Epithelial cell of proximal tubule (primary cell): ENCODE data around the gene TTBK2. TPM values are rescaled to one million over a fixed set of nuclear protein-coding genes. Genes with fewer than 3 reads are reported as not detected.

ENCODE experiments used
- DNase-seq: peaks from one replicate; pipeline ENCODE4 v3.0.0-alpha.2; 2011; ENCODE audit warnings: low read depth
- H3K4me3 ChIP-seq: 2 replicates; pipeline ENCODE4 v1.5.1; 2011; ENCODE audit warnings: low read depth, mild to moderate bottlenecking, low read length
- CTCF ChIP-seq: conservative IDR thresholded peaks from 2 replicates; pipeline ENCODE4 v1.5.1; 2012; ENCODE audit warnings: low read depth, mild to moderate bottlenecking, low read length
- total RNA-seq: library from RNA; depleted of rRNA; stranded (reverse); fragments of >200 nt; gene quantifications from 2 replicates; pipeline ENCODE4 v1.2.3, GENCODE V29; 2015

TTBK2 gene
- total RNA-seq, 1 donor from 2014 or later: 5.8 TPM

GRCh38 chr15:42692536-42692935 is 228.0 kb downstream of the TTBK2 start:
- no peak for DNase-seq
- TF ChIP-seq CTCF: no peak
- H3K4me3 ChIP-seq: no peak overlapping the region

GRCh38 chr15:42691770-42692169 is 228.8 kb downstream of the TTBK2 start:
- no peak for DNase-seq
- H3K4me3 ChIP-seq: no peak overlapping the region
- TF ChIP-seq CTCF: no peak

- H3K4me3 ChIP-seq: no peak overlapping the region
- DNase-seq: no peak
- no peak for TF ChIP-seq CTCF
Measured at GRCh38 chr15:42691308-42691707, 229.3 kb downstream of the TTBK2 start.

Other genes with a start within 250 kb of the TTBK2 start
- 13.7 and 16.4 TPM in 2 replicates for gene CDAN1, start 183.7 kb downstream of the TTBK2 start, total RNA-seq
- 10.8 and 13.7 TPM in 2 replicates for gene UBR1, start 185.3 kb upstream of the TTBK2 start, total RNA-seq
- gene TMEM62, start 212.8 kb upstream of the TTBK2 start, total RNA-seq: 21.8 and 22.6 TPM in 2 replicates